Neural progenitor cell (in vitro differentiated cells): ENCODE results near the gene TIMM22.

Experiments used
- CTCF ChIP-seq: fragments of 200-600 bp; sonication (generic); IDR thresholded peaks from 2 replicates; pipeline ENCODE4 v1.5.1; 2017; ENCODE audit warnings: antibody characterized with exemption, mild to moderate bottlenecking
- EZH2 ChIP-seq: fragments of 200-600 bp; sonication (generic); IDR thresholded peaks from 2 replicates; pipeline ENCODE4 v1.6.1; 2017; ENCODE audit warnings: antibody characterized with exemption, mild to moderate bottlenecking, moderate library complexity

- TF ChIP-seq CTCF (no peak), EZH2 (no peak)
Observed at GRCh38 chr17:1021147-1021546, 24.2 kb downstream of the TIMM22 start.
